Activated gamma-delta T cell (primary cell): ENCODE measurements around the gene SMIM41.

Experiments
- DNase-seq: peaks from one replicate; lab custom pipeline; 2025; lab: John Stamatoyannopoulos, UW
- total RNA-seq, 2 donors: gene quantifications; one replicate each; lab custom pipeline; 2026; lab: John Stamatoyannopoulos, UW

The SMIM41 gene
- 0.17 to 0.20 reads per million in 2 donors for total RNA-seq

- DNase-seq = no peak
These were observed at the start of gene SMIM41 for GRCh38 chr12:52079576-52080402. Gene SMIM41 (plus strand): TSS chr12:52079704. CDS start chr12:52079780, 76 bp downstream.

- DNase-seq = no peak
These were observed 47.1 kb upstream of the SMIM41 start for GRCh38 chr12:52032446-52032803.

GRCh38 chr12:52032804-52033445 lies 46.6 kb upstream of the SMIM41 start:
- peak; percentile 90 for DNase-seq

- DNase-seq = no peak
These were observed 45.9 kb upstream of the SMIM41 start for GRCh38 chr12:52033446-52034140.

- DNase-seq = no peak
These were observed 44.3 kb upstream of the SMIM41 start for GRCh38 chr12:52035190-52035589.

GRCh38 chr12:52035926-52036325 lies 43.6 kb upstream of the SMIM41 start:
- no peak for DNase-seq

- peak; percentile 90 for DNase-seq
These were observed 42.8 kb upstream of the SMIM41 start for GRCh38 chr12:52036587-52037171.

GRCh38 chr12:52037248-52037861 lies 42.1 kb upstream of the SMIM41 start:
- DNase-seq = no peak

- DNase-seq = no peak
These were observed 41.1 kb upstream of the SMIM41 start for GRCh38 chr12:52038447-52038846.

GRCh38 chr12:52041035-52041434 lies 38.5 kb upstream of the SMIM41 start:
- DNase-seq = no peak

- no peak for DNase-seq
These were observed 37.8 kb upstream of the SMIM41 start for GRCh38 chr12:52041695-52042123.

- DNase-seq = no peak
These were observed 36.7 kb upstream of the SMIM41 start for GRCh38 chr12:52042706-52043385.

GRCh38 chr12:52043386-52044212 lies 35.9 kb upstream of the SMIM41 start:
- DNase-seq = no peak

GRCh38 chr12:52044292-52044983 lies 35.1 kb upstream of the SMIM41 start:
- no peak for DNase-seq

GRCh38 chr12:52045794-52046199 lies 33.7 kb upstream of the SMIM41 start:
- no peak for DNase-seq

- DNase-seq = no peak
These were observed 32.6 kb upstream of the SMIM41 start for GRCh38 chr12:52046859-52047258.

- no peak for DNase-seq
These were observed 30.2 kb upstream of the SMIM41 start for GRCh38 chr12:52049286-52049685.

GRCh38 chr12:52049688-52050087 lies 29.8 kb upstream of the SMIM41 start:
- DNase-seq = no peak

GRCh38 chr12:52050116-52050757 lies 29.3 kb upstream of the SMIM41 start:
- no peak for DNase-seq
